ENCODE measurements around the gene PRSS50.

DNA sequence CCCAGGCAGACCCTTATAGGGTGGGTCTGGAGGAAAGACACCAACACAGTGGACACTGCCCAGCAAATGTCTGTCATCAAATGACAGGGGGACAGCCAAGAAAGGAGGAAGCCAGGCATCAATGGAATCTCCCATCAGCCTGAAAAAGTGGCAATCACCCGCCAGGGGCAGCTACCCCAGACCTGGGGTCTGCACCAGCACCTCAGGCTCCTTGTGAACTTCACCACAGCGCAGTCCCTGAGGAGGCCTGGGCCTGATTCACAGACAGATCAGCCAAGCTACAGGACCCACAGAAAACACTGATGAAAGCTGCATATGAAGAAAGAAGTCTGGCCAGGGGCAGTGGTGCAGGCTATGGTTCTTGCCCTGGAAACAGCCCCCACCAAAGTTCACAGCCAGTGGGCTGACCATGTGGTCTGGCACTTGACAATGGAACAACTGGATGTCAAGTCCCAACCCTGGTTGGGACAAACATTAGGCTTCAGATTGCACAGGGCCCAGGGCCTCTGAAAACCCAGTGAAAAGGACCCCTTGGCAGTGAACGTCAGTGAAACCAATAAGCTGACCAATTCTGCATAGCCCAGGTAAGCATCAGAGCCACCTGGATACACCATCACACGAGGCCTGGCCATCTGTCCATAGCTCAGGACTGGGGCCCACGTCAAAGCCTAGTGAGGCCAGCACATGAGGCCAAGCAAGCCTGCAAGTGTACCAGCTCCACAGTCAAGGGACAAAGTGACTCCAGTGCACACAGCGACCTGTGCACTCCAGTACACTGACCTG lies 53.3 kb downstream of the PRSS50 start:
- TF ChIP-seq POLR2AphosphoS5 (IDR thresholded peaks at IDR 0.05; ENCODE audit: insufficient read depth in 1 of 2, low read depth in 1 of 2) = no peak
- no peak for TF ChIP-seq CTCF (IDR thresholded peaks at IDR 0.05)
- no peak for TF ChIP-seq POLR2A (IDR thresholded peaks at IDR 0.05)

Measured in vagina (tissue), 2 donors.